ENCODE data around the gene GRM7. TPM values are rescaled to one million over a fixed set of nuclear protein-coding genes. Genes with fewer than 3 reads are reported as not detected.

Gene GRM7
- total and polyA plus RNA-seq, 2 experiments from 2014 or later: 0.40 TPM; not detected in 1

DNA sequence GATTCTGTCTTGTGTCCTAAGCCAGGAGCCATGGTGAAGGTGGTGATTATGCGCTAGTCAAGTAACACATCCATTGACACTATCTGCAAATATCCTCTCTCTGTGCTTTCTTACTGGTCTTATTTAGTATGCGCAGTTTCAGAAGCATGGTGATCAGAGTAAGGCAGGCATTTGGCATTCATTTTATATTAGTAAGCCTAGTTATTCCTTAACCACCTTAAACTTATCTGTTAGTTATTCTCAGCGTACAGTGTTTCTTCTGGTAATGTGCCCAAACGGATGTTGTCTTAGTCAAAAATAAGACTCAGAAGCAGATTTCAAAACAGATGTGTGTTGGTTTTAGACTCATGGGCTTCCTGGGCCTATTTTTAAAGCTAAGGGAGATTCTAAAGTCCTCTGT, 329.2 kb downstream of the GRM7 start:
- Mint-ChIP-seq H3K4me3 (no peak overlapping the region), H3K36me3 (ENCODE audit: low read depth) (no peaks in the 10 kb centered on the region; the same call in 2 of the 3 replicates), H3K4me1 (no peaks in the 10 kb centered on the region), H3K9me3 (peaks cover 69% of the 10 kb centered on the region), H3K27ac (no peak overlapping the region), H3K27me3 (ENCODE audit: insufficient read depth, low read depth, poor library complexity) (peaks cover 2% of the 10 kb centered on the region)
- Histone ChIP-seq H3K4me2 (no peak overlapping the region), H3F3A (replicated peaks; ENCODE audit: low read depth) (no peaks in the 10 kb centered on the region), H2AFZ (no peak overlapping the region), H3K4me3 (no peak overlapping the region), H3K4me1 (ENCODE audit: insufficient read depth) (no peaks in the 10 kb centered on the region), H3K27me3 (ENCODE audit: insufficient read depth) (no peaks in the 10 kb centered on the region), H3K9me2 (ENCODE audit: insufficient read depth) (no peaks in the 10 kb centered on the region), H3K79me2 (replicated peaks; ENCODE audit: insufficient read depth) (no peaks in the 10 kb centered on the region), H4K20me1 (replicated peaks; ENCODE audit: insufficient read depth) (no peaks in the 10 kb centered on the region), H3K36me3 (ENCODE audit: insufficient read depth) (no peaks in the 10 kb centered on the region), H3K27ac (ENCODE audit: low read depth) (no peak overlapping the region)
- no peak for ATAC-seq
- TF ChIP-seq CREB1 (CRISPR knock-in tag; IDR thresholded peaks at IDR 0.05; ENCODE audit: low read depth) (no peak), ZNF114 (CRISPR knock-in tag; IDR thresholded peaks at IDR 0.05) (no peak), EZH2phosphoT487 (IDR thresholded peaks at IDR 0.05; ENCODE audit: unreplicated experiment) (no peak), ZNF331 (CRISPR knock-in tag; IDR thresholded peaks at IDR 0.05; ENCODE audit: low read depth) (no peak)
- TF ChIP-seq, protein P1, sequence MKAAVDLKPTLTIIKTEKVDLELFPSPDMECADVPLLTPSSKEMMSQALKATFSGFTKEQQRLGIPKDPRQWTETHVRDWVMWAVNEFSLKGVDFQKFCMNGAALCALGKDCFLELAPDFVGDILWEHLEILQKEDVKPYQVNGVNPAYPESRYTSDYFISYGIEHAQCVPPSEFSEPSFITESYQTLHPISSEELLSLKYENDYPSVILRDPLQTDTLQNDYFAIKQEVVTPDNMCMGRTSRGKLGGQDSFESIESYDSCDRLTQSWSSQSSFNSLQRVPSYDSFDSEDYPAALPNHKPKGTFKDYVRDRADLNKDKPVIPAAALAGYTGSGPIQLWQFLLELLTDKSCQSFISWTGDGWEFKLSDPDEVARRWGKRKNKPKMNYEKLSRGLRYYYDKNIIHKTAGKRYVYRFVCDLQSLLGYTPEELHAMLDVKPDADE (IDR thresholded peaks at IDR 0.05): no peak
- TF ChIP-seq, protein P2, sequence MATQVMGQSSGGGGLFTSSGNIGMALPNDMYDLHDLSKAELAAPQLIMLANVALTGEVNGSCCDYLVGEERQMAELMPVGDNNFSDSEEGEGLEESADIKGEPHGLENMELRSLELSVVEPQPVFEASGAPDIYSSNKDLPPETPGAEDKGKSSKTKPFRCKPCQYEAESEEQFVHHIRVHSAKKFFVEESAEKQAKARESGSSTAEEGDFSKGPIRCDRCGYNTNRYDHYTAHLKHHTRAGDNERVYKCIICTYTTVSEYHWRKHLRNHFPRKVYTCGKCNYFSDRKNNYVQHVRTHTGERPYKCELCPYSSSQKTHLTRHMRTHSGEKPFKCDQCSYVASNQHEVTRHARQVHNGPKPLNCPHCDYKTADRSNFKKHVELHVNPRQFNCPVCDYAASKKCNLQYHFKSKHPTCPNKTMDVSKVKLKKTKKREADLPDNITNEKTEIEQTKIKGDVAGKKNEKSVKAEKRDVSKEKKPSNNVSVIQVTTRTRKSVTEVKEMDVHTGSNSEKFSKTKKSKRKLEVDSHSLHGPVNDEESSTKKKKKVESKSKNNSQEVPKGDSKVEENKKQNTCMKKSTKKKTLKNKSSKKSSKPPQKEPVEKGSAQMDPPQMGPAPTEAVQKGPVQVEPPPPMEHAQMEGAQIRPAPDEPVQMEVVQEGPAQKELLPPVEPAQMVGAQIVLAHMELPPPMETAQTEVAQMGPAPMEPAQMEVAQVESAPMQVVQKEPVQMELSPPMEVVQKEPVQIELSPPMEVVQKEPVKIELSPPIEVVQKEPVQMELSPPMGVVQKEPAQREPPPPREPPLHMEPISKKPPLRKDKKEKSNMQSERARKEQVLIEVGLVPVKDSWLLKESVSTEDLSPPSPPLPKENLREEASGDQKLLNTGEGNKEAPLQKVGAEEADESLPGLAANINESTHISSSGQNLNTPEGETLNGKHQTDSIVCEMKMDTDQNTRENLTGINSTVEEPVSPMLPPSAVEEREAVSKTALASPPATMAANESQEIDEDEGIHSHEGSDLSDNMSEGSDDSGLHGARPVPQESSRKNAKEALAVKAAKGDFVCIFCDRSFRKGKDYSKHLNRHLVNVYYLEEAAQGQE (IDR thresholded peaks at IDR 0.05; ENCODE audit: unreplicated experiment): no peak
- DNase-seq (ENCODE audit: low spot score): no peak

DNA sequence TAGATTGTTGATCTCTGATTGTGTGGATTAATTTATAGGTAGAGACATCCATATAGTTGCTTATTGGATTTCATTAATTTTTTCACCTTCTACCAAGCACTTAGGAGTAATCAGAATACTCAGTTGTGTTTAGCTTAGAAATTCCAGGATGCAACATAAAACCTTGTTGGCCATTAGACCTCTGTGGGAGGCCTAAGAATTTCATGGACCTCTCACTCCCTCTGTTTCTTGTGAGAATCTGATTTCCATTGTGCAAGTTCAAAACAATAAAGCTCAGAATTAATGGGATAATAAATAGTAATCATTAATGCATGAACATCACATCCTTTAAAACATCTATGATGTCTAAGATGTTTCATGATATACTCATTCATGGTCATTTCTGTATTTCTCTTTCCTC, 332.4 kb downstream of the GRM7 start:
- H4K20me1 ChIP-seq (replicated peaks; ENCODE audit: insufficient read depth): no peaks in the 10 kb centered on the region
- H3K36me3 Mint-ChIP-seq (ENCODE audit: low read depth): no peaks in the 10 kb centered on the region; the same call in 2 of the 3 replicates
- H3K4me1 Mint-ChIP-seq: no peaks in the 10 kb centered on the region
- no peaks in the 10 kb centered on the region for H3F3A ChIP-seq (replicated peaks; ENCODE audit: low read depth)
- DNase-seq (ENCODE audit: low spot score) (no peak), ATAC-seq (no peak)
- H3K4me1 ChIP-seq (ENCODE audit: insufficient read depth): no peaks in the 10 kb centered on the region
- H3K79me2 ChIP-seq (replicated peaks; ENCODE audit: insufficient read depth): no peaks in the 10 kb centered on the region
- TF ChIP-seq STAT1 (IDR thresholded peaks at IDR 0.05; ENCODE audit: unreplicated experiment): no peak
- TF ChIP-seq ZNF462 (CRISPR knock-in tag; IDR thresholded peaks at IDR 0.05): no peak
- no peak for TF ChIP-seq ZNF114 (CRISPR knock-in tag; IDR thresholded peaks at IDR 0.05)
- TF ChIP-seq EZH2 (IDR thresholded peaks at IDR 0.05; ENCODE audit: low read depth, unreplicated experiment): no peak
- peaks cover 2% of the 10 kb centered on the region for H3K27me3 Mint-ChIP-seq (ENCODE audit: insufficient read depth, low read depth, poor library complexity)
- H3K27ac Mint-ChIP-seq: no peak overlapping the region
- H3K36me3 ChIP-seq (ENCODE audit: insufficient read depth): no peaks in the 10 kb centered on the region
- no peak overlapping the region for H3K27ac ChIP-seq (ENCODE audit: low read depth)
- no peak overlapping the region for H3K4me3 ChIP-seq
- no peak overlapping the region for H2AFZ ChIP-seq
- H3K4me2 ChIP-seq: no peak overlapping the region
- no peaks in the 10 kb centered on the region for H3K27me3 ChIP-seq (ENCODE audit: insufficient read depth)
- H3K4me3 Mint-ChIP-seq: no peak overlapping the region
- H3K9me3 Mint-ChIP-seq: peaks cover 59% of the 10 kb centered on the region
- no peaks in the 10 kb centered on the region for H3K9me2 ChIP-seq (ENCODE audit: insufficient read depth)
